Mesodermal cell (in vitro differentiated cells): ENCODE data around the gene SGF29.
A peak's percentile ranks its signal among the peaks of the same experiment; 100 is the strongest.
"Not testable (repeated sequence)": the region's sequence is repeated elsewhere in the genome, so short reads cannot be mapped to it uniquely, and the experiment has no call there.

Experiments used
- H3K27ac ChIP-seq: 2 replicates; pipeline ENCODE4 v1.7.0; 2013; ENCODE audit warnings: mild to moderate bottlenecking, low read depth, low read length, moderate library complexity; ENCODE audit not compliant: severe bottlenecking
- H3K36me3 ChIP-seq: 2 replicates; pipeline ENCODE4 v1.7.1; 2013; ENCODE audit warnings: mild to moderate bottlenecking, low read length, moderate library complexity; ENCODE audit not compliant: control insufficient read depth, insufficient read depth
- H3K4me1 ChIP-seq: one replicate; pipeline ENCODE4 v1.7.1; 2013; ENCODE audit warnings: mild to moderate bottlenecking, low read length; ENCODE audit not compliant: insufficient read depth, control insufficient read depth, poor library complexity, severe bottlenecking
- H3K4me3 ChIP-seq: 2 replicates; pipeline ENCODE4 v1.7.0; 2013; ENCODE audit warnings: low read length, control low read depth, mild to moderate bottlenecking; ENCODE audit not compliant: insufficient read depth, poor library complexity, severe bottlenecking; ENCODE audit errors: extremely low read depth
- H3K9me3 ChIP-seq: 2 replicates; pipeline ENCODE4 v1.7.1; 2013; ENCODE audit warnings: mild to moderate bottlenecking, low read length, moderate library complexity; ENCODE audit not compliant: control insufficient read depth
- WGBS, 2 experiments: methylation state at CpG; one replicate each; pipeline ENCODE4 v1.1.5; 2013; ENCODE audit warnings: missing lambda C conversion rate in 2 of 2; ENCODE audit not compliant: insufficient coverage in 2 of 2; 5-methylcytosine and 5-hydroxymethylcytosine counted together

SGF29 gene

GRCh38 chr16:28606291-28607115 lies 52.8 kb downstream of the SGF29 start:
- Histone ChIP-seq H3K4me1 (no peaks in the 10 kb centered on the region), H3K4me3 (no peak overlapping the region), H3K36me3 (no peaks in the 10 kb centered on the region), H3K9me3 (no peaks in the 10 kb centered on the region), H3K27ac (no peak overlapping the region)
- WGBS, 2 experiments = 88 to 94% methylated on average over 8 to 9 of the region's 16 CpGs

GRCh38 chr16:28607116-28607623 lies 53.5 kb downstream of the SGF29 start:
- Histone ChIP-seq H3K4me1 (no peaks in the 10 kb centered on the region), H3K27ac (no peak overlapping the region)
- WGBS, 2 experiments = 91 to 94% methylated on average over 6 of the region's 9 CpGs

GRCh38 chr16:28607681-28608495 lies 54.2 kb downstream of the SGF29 start:
- H3K27ac ChIP-seq, H3K4me3 ChIP-seq, H3K36me3 ChIP-seq, H3K9me3 ChIP-seq, H3K4me1 ChIP-seq: not testable (repeated sequence)
- WGBS, 2 experiments = 86 to 90% methylated on average over 1 to 5 of the region's 10 CpGs

More at GRCh38 chr16:28607116-28607623, 53.5 kb downstream of the SGF29 start:
- no peaks in the 10 kb centered on the region for H3K36me3 ChIP-seq
- no peak overlapping the region for H3K4me3 ChIP-seq
- no peaks in the 10 kb centered on the region for H3K9me3 ChIP-seq

- H3K4me1 ChIP-seq, H3K4me3 ChIP-seq, H3K36me3 ChIP-seq, H3K9me3 ChIP-seq, H3K27ac ChIP-seq: not testable (repeated sequence)
- no CpG with 5 or more reads among the region's 7 CpGs for WGBS, 2 experiments
These were observed 54.7 kb downstream of the SGF29 start for GRCh38 chr16:28608496-28608808.

- WGBS, 2 experiments = 93 to 100% methylated on average over 6 of the region's 11 CpGs
- peak overlapping the region; percentile 11 for H3K4me3 ChIP-seq
- H3K36me3 ChIP-seq, H3K9me3 ChIP-seq, H3K4me1 ChIP-seq, H3K27ac ChIP-seq: not testable (repeated sequence)
These were observed 55.3 kb downstream of the SGF29 start for GRCh38 chr16:28608867-28609596.

- no peaks in the 10 kb centered on the region for H3K9me3 ChIP-seq
- WGBS, 2 experiments = 71 to 74% methylated on average over 4 to 7 of the region's 11 CpGs
- peak within 1 kb of the TSS; percentile 36 for H3K27ac ChIP-seq
- peak within 1 kb of the TSS; percentile 11 for H3K4me3 ChIP-seq
- H3K4me1 ChIP-seq = no peaks in the 10 kb centered on the region
- no peaks in the 10 kb centered on the region for H3K36me3 ChIP-seq
These were observed 56.2 kb downstream of the SGF29 start, which contains the start of gene SULT1A1 for GRCh38 chr16:28609631-28610594. Gene SULT1A1, minus strand, starts transcription at chr16:28610044. Its CDS starts 1,189 bp downstream, at chr16:28608855.

GRCh38 chr16:28610595-28611191 lies 57.0 kb downstream of the SGF29 start:
- H3K4me1 ChIP-seq = no peaks in the 10 kb centered on the region
- no peaks in the 10 kb centered on the region for H3K36me3 ChIP-seq
- H3K27ac ChIP-seq = no peak overlapping the region
- no peak overlapping the region for H3K4me3 ChIP-seq
- no peaks in the 10 kb centered on the region for H3K9me3 ChIP-seq
- 92% methylated on average over 5 to 7 of the region's 10 CpGs for WGBS, 2 experiments

- not testable (repeated sequence) for H3K9me3 ChIP-seq, H3K4me3 ChIP-seq, H3K4me1 ChIP-seq, H3K27ac ChIP-seq, H3K36me3 ChIP-seq
- no CpG with 5 or more reads among the region's 17 CpGs for WGBS, 2 experiments
These were observed 58.9 kb downstream of the SGF29 start for GRCh38 chr16:28612359-28613280.

GRCh38 chr16:28613912-28614311 lies 60.2 kb downstream of the SGF29 start:
- H3K4me1 ChIP-seq, H3K36me3 ChIP-seq, H3K4me3 ChIP-seq, H3K27ac ChIP-seq, H3K9me3 ChIP-seq: not testable (repeated sequence)
- no CpG with 5 or more reads among the region's 26 CpGs for WGBS, 2 experiments
